Astrocyte (in vitro differentiated cells and primary cell): ENCODE results near the gene ASCL5. TPM values are rescaled to one million over a fixed set of nuclear protein-coding genes. Genes with fewer than 3 reads are reported as not detected.

Experiments used
- DNase-seq: peaks from one replicate; pipeline ENCODE4 v3.0.0-alpha.2; 2010; ENCODE audit warnings: low read depth
- FAIRE-seq: peaks from 2 replicates; lab custom pipeline; 2011; peaks lifted over from hg19 to GRCh38; lab: Jason Lieb, UNC
- H2AFZ ChIP-seq: 2 replicates; pipeline ENCODE4 v1.6.0; 2012; ENCODE audit warnings: low read depth, low read length, inconsistent platforms
- H3K27ac ChIP-seq: 2 replicates; pipeline ENCODE4 v1.5.1; 2011; ENCODE audit warnings: low read depth, low read length, inconsistent platforms
- H3K27me3 ChIP-seq: 2 replicates; pipeline ENCODE4 v1.6.0; 2011; ENCODE audit warnings: low read length, inconsistent platforms; ENCODE audit not compliant: insufficient read depth
- H3K36me3 ChIP-seq: 2 replicates; pipeline ENCODE4 v1.5.1; 2011; ENCODE audit warnings: low read length, inconsistent platforms; ENCODE audit not compliant: insufficient read depth
- H3K4me1 ChIP-seq: 2 replicates; pipeline ENCODE4 v1.5.1; 2011; ENCODE audit warnings: low read length, inconsistent platforms; ENCODE audit not compliant: insufficient read depth
- H3K4me2 ChIP-seq: 2 replicates; pipeline ENCODE4 v1.6.0; 2012; ENCODE audit warnings: low read length, inconsistent platforms
- H3K4me3 ChIP-seq: 2 replicates; pipeline ENCODE4 v1.5.1; 2011; ENCODE audit warnings: low read depth, mild to moderate bottlenecking, low read length, inconsistent platforms; ENCODE audit not compliant: insufficient read depth
- H3K79me2 ChIP-seq: 2 replicates; pipeline ENCODE4 v1.6.0; 2012; ENCODE audit warnings: mild to moderate bottlenecking, low read length, inconsistent platforms; ENCODE audit not compliant: insufficient read depth
- H3K9ac ChIP-seq: 2 replicates; pipeline ENCODE4 v1.6.0; 2012; ENCODE audit warnings: mild to moderate bottlenecking, low read length, inconsistent platforms
- H3K9me3 ChIP-seq: 2 replicates; pipeline ENCODE4 v1.5.1; 2012; ENCODE audit warnings: low read depth, mild to moderate bottlenecking, low read length, inconsistent platforms; ENCODE audit not compliant: insufficient read depth
- H4K20me1 ChIP-seq: 2 replicates; pipeline ENCODE4 v1.6.0; 2012; ENCODE audit warnings: low read length, inconsistent platforms; ENCODE audit not compliant: insufficient read depth
- H3K27ac Mint-ChIP-seq: one replicate; pipeline ENCODE4 v1.8.0; 2021; ENCODE audit warnings: mild to moderate bottlenecking, mixed read lengths; ENCODE audit not compliant: unreplicated experiment
- H3K27me3 Mint-ChIP-seq: one replicate; pipeline ENCODE4 v1.8.0; 2021; ENCODE audit warnings: low read depth, mixed read lengths; ENCODE audit not compliant: unreplicated experiment
- H3K36me3 Mint-ChIP-seq: one replicate; pipeline ENCODE4 v1.8.0; 2021; ENCODE audit warnings: low read depth, mixed read lengths; ENCODE audit not compliant: unreplicated experiment
- H3K4me1 Mint-ChIP-seq: one replicate; pipeline ENCODE4 v1.8.0; 2021; ENCODE audit warnings: low read depth, mixed read lengths; ENCODE audit not compliant: unreplicated experiment
- H3K4me3 Mint-ChIP-seq: one replicate; pipeline ENCODE4 v1.8.0; 2021; ENCODE audit warnings: mild to moderate bottlenecking, moderate library complexity, mixed read lengths; ENCODE audit not compliant: unreplicated experiment
- H3K9me3 Mint-ChIP-seq: one replicate; pipeline ENCODE4 v1.8.0; 2021; ENCODE audit warnings: mild to moderate bottlenecking, mixed read lengths; ENCODE audit not compliant: unreplicated experiment
- EZH2 ChIP-seq: IDR thresholded peaks from 2 replicates; pipeline ENCODE4 v1.6.1; 2012; ENCODE audit warnings: mild to moderate bottlenecking, low read length, inconsistent platforms; ENCODE audit not compliant: insufficient read depth
- total RNA-seq: library from RNA; stranded (reverse); gene quantifications from 2 replicates; pipeline ENCODE4 v1.2.1, GENCODE V29; 2021
- TF ChIP-seq, protein P1 (sequence below): IDR thresholded peaks from 2 replicates; pipeline ENCODE4 v1.5.1; 2011; ENCODE audit warnings: low read depth, mild to moderate bottlenecking, inconsistent platforms, low read length, moderate library complexity; ENCODE audit not compliant: insufficient read depth

The ASCL5 gene
- total RNA-seq, 1 donor from 2014 or later, result not detected

DNA sequence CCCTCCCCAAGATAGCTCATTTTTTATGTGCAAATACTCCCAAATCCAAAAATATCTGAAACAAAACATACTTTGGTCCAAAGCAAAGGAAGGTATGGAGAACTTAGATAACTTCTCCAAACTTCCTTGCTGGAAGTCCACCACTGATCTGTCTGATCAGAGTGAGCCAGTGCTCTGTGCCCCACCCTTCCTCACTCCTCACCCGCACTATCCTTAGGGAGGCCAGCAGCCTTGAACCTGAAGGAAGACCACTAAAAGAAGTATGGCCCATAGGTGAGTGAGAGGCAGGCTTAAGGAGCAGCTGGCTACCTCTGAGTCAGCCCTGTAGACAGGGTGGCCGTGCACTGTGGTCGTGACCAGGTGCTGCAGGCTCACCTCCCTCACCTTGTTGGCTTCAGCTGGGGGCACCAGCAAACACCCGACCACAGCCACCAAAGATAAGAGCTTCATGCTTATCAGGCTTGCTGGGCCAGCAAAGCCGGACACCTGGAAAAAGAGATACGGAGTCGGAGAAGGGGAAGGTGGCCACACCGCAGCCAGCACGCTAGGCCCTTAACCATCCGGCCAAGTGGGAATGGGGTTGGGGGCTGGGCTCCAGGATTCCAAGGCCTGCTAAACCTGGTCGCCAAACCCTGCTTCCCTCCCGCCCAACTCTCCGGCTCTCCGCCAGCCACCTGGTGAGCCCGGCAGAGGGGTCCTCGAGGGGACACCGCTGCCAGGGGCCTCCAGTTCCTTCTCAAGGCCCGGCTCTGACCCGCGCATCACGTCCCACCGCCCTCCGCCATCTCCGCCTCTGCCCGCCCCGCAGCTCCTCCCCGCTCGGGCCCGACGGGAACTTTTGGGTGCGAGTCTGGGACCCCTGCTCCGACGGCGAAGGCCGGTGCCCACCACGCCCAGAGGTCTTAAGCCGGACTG lies 26.7 kb upstream of the ASCL5 start:
- TF ChIP-seq, protein P1, sequence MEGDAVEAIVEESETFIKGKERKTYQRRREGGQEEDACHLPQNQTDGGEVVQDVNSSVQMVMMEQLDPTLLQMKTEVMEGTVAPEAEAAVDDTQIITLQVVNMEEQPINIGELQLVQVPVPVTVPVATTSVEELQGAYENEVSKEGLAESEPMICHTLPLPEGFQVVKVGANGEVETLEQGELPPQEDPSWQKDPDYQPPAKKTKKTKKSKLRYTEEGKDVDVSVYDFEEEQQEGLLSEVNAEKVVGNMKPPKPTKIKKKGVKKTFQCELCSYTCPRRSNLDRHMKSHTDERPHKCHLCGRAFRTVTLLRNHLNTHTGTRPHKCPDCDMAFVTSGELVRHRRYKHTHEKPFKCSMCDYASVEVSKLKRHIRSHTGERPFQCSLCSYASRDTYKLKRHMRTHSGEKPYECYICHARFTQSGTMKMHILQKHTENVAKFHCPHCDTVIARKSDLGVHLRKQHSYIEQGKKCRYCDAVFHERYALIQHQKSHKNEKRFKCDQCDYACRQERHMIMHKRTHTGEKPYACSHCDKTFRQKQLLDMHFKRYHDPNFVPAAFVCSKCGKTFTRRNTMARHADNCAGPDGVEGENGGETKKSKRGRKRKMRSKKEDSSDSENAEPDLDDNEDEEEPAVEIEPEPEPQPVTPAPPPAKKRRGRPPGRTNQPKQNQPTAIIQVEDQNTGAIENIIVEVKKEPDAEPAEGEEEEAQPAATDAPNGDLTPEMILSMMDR, result no peak
- no peak for TF ChIP-seq EZH2
- H3K27me3 ChIP-seq, result peaks cover 9% of the 10 kb centered on the region
- peaks cover 9% of the 10 kb centered on the region for H4K20me1 ChIP-seq
- H3K9me3 ChIP-seq, result no peaks in the 10 kb centered on the region
- H3K36me3 Mint-ChIP-seq, result peaks cover 15% of the 10 kb centered on the region
- H3K4me1 Mint-ChIP-seq, result peaks cover 3% of the 10 kb centered on the region
- H3K27ac Mint-ChIP-seq, result peak overlapping the region; percentile 87
- peak overlapping the region; percentile 96 for H3K4me3 Mint-ChIP-seq
- peaks cover 15% of the 10 kb centered on the region for H3K27me3 Mint-ChIP-seq
- H3K27ac ChIP-seq, result peak overlapping the region; percentile 53
- peak overlapping the region; percentile 83 for H3K9ac ChIP-seq
- no peaks in the 10 kb centered on the region for H3K9me3 Mint-ChIP-seq
- DNase-seq (peak; percentile 29), FAIRE-seq (no peak)
- peaks cover 7% of the 10 kb centered on the region for H3K4me1 ChIP-seq
- peaks cover 14% of the 10 kb centered on the region for H3K79me2 ChIP-seq
- peak overlapping the region; percentile 80 for H3K4me3 ChIP-seq
- peak overlapping the region; percentile 97 for H3K4me2 ChIP-seq
- peak overlapping the region; percentile 83 for H2AFZ ChIP-seq
- H3K36me3 ChIP-seq, result peaks cover 15% of the 10 kb centered on the region

- no peak overlapping the region for H3K27ac Mint-ChIP-seq
- Histone ChIP-seq H3K9me3 (no peaks in the 10 kb centered on the region), H3K27ac (no peak overlapping the region), H3K4me3 (no peak overlapping the region), H3K9ac (no peak overlapping the region), H3K4me1 (peaks cover 7% of the 10 kb centered on the region), H3K36me3 (peaks cover 36% of the 10 kb centered on the region), H3K27me3 (no peaks in the 10 kb centered on the region), H3K79me2 (peaks cover 14% of the 10 kb centered on the region), H4K20me1 (peaks cover 23% of the 10 kb centered on the region), H2AFZ (no peak overlapping the region), H3K4me2 (no peak overlapping the region)
- H3K27me3 Mint-ChIP-seq, result no peaks in the 10 kb centered on the region
- FAIRE-seq (no peak), DNase-seq (no peak)
- no peaks in the 10 kb centered on the region for H3K9me3 Mint-ChIP-seq
- TF ChIP-seq EZH2, result no peak
- TF ChIP-seq, protein P1, result peak; percentile 44
- no peak overlapping the region for H3K4me3 Mint-ChIP-seq
- peaks cover 37% of the 10 kb centered on the region for H3K36me3 Mint-ChIP-seq
- peaks cover 3% of the 10 kb centered on the region for H3K4me1 Mint-ChIP-seq
These were observed 22.4 kb upstream of the ASCL5 start for GRCh38 chr1:201149400-201149799.
